Measurements from ENCODE around the gene NRK. TPM values are rescaled to one million over a fixed set of nuclear protein-coding genes. Genes with fewer than 3 reads are reported as not detected.
"Not testable (repeated sequence)": the region's sequence is repeated elsewhere in the genome, so short reads cannot be mapped to it uniquely, and the experiment has no call there.

NRK gene
- total RNA-seq, 2 experiments from 2014 or later: not detected

DNA sequence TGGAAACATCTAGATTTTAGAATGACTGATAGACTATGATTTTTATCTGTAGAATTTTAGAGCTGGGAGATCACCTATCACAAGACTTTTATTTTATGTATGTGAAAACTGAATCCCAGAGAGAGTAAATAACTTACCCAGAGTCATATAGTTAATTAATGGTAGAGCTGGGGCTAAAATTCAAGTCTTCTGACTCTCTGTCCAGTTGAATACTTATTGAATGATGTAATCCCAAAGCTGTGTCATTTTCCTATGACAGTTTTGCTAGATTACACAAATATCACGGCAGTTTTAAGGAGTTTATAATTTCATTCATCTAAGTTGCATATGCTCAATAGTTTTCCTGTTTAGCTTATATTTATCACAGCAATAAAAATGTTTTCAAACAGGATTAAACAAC, 6.7 kb downstream of the NRK start:
- DNase-seq (no peak), ATAC-seq (no peak)
- Mint-ChIP-seq H3K9me3 (ENCODE audit: low read depth) (no peaks in the 10 kb centered on the region), H3K27ac (no peak overlapping the region), H3K4me3 (no peak overlapping the region), H3K27me3 (no peaks in the 10 kb centered on the region), H3K4me1 (no peaks in the 10 kb centered on the region), H3K36me3 (ENCODE audit: low read depth) (no peaks in the 10 kb centered on the region)
- CTCF ChIA-PET: no interaction called here
- intact Hi-C loops (cut with DNase I, micrococcal nuclease): no loop called here
- POLR2A ChIA-PET: no interaction called here

DNA sequence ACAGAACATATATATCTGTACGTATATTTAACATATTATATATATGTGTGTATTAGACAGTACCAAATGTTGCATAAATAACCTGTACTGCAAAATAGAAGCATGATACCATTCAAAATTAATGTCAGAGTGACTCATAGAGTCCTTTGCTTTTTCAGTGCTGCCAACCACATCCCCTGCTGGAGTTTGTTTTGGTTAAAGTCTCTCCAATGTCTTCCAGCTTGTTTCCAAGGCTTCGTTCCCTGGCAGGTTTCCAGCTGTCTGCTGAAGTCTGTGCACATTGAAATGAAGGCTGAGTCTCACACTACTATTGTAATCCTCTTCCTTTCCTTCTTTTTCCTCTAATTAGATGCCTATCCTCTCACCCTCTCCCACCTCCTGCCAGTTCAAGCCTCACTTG, 14.9 kb downstream of the NRK start:
- Mint-ChIP-seq H3K27me3 (no peaks in the 10 kb centered on the region), H3K4me3 (no peak overlapping the region), H3K4me1 (no peaks in the 10 kb centered on the region), H3K27ac (no peak overlapping the region), H3K36me3 (ENCODE audit: low read depth) (no peaks in the 10 kb centered on the region), H3K9me3 (ENCODE audit: low read depth) (no peaks in the 10 kb centered on the region)
- POLR2A ChIA-PET: no interaction called here
- DNase-seq: no peak
- intact Hi-C loops (cut with DNase I, micrococcal nuclease): no loop called here
- CTCF ChIA-PET: interaction anchor here (0.6 kb wide), 1 partner anchor 8 kb away, joined by 3 read pairs; no protein-coding TSS in a partner anchor
- no peak for ATAC-seq

DNA sequence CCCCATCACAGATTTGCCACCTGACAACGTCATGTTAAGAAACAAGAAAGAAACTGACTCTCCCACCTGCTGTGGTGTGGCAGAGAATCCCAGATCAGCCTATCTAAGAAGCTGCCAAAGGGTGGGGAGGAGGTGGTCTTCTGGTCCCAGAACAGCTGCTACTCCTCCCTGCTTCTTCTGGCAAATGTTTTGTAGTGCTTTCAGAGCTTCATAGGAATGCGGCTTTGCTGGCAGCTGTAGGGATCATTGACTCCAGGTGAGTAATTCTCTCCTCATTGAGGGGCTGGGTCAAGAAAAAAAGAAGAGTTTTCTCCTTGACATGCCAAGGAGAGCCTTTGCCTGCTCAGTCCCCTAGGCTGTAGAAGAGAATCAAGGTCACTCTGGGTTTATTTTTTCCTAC, 23.3 kb downstream of the NRK start:
- Mint-ChIP-seq H3K36me3 (ENCODE audit: low read depth) (no peaks in the 10 kb centered on the region), H3K27ac (no peak overlapping the region), H3K4me3 (no peak overlapping the region), H3K9me3 (ENCODE audit: low read depth) (no peaks in the 10 kb centered on the region), H3K27me3 (no peaks in the 10 kb centered on the region), H3K4me1 (no peaks in the 10 kb centered on the region)
- no peak for DNase-seq
- ChIA-PET CTCF (interaction anchor here (0.7 kb wide), 1 partner anchor 9 kb away, joined by 3 read pairs; no protein-coding TSS in a partner anchor), POLR2A (no interaction called here)
- ATAC-seq: no peak
- intact Hi-C loops (cut with DNase I, micrococcal nuclease): no loop called here

DNA sequence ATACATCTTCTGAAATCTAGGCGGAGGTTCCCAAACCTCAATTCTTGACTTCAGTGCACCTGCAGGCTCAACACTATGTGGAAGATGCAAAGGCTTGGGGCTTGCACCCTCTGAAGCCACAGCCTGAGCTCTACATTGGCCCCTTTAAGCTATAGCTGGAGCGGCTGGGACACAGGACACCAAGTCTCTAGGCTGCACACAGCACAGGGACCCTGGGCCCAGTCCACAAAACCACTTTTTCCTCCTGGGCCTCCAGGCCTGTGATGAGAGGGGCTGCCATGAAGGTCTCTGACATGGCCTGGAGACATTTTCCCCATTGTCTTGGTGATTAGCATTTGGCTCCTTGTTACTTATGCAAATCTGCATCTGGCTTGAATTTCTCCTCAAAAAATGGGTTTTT, 27.8 kb downstream of the NRK start:
- intact Hi-C loops (cut with DNase I, micrococcal nuclease); POLR2A ChIA-PET; H3K9me3 Mint-ChIP-seq (ENCODE audit: low read depth); H3K36me3 Mint-ChIP-seq (ENCODE audit: low read depth); CTCF ChIA-PET; ATAC-seq; H3K27ac Mint-ChIP-seq; DNase-seq; H3K27me3 Mint-ChIP-seq; H3K4me3 Mint-ChIP-seq; H3K4me1 Mint-ChIP-seq: not testable (repeated sequence)

DNA sequence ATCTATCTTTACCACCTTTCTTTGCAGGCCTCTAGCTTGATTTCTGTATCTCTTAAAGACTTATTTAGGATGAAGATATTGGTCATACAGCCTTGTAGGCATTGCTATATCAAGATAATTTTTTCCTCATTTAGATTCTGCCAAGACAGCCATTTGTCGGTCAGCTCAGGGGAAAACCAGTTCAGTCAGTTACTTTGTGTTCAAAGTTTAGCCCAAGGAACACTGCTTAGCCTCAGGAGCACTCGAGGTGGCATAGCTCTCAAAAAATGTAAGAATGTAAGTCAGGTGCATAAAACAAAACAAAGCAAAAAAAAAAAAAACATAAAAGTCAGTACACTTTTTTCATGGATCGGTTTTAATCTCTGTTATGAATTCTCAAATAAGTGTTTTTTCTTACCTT, 43.4 kb downstream of the NRK start:
- ATAC-seq: no peak
- H3K4me1 Mint-ChIP-seq: no peaks in the 10 kb centered on the region
- intact Hi-C loops (cut with DNase I, micrococcal nuclease): no loop called here
- no peak overlapping the region for H3K4me3 Mint-ChIP-seq
- ChIA-PET POLR2A (no interaction called here), CTCF (no interaction called here)
- no peaks in the 10 kb centered on the region for H3K27me3 Mint-ChIP-seq
- no peak overlapping the region for H3K27ac Mint-ChIP-seq
- DNase-seq: no peak
- peaks cover 2% of the 10 kb centered on the region for H3K9me3 Mint-ChIP-seq (ENCODE audit: low read depth)
- H3K36me3 Mint-ChIP-seq (ENCODE audit: low read depth): no peaks in the 10 kb centered on the region

DNA sequence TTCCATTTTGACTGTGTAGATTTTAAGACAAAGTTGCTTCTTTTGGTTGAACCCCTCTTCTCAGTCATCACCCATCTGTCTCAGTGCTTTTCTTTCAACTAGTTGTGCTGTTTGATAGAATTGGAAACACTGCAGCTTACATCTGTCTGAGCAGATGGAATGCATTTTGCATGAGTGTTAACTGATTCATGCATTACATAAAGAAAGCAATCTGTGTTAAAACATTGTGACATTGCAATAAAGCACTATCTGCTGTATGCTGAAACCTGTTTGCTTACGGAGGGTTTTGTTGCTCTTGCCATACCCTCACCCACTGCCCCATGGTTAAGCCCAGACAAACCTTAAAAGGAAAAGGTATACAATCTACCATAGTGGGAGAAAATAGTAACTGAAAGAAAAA, 47.4 kb downstream of the NRK start:
- ChIA-PET CTCF (no interaction called here), POLR2A (no interaction called here)
- DNase-seq (no peak), ATAC-seq (no peak)
- no peaks in the 10 kb centered on the region for H3K27me3 Mint-ChIP-seq
- no peak overlapping the region for H3K27ac Mint-ChIP-seq
- peaks cover 2% of the 10 kb centered on the region for H3K9me3 Mint-ChIP-seq (ENCODE audit: low read depth)
- no peaks in the 10 kb centered on the region for H3K4me1 Mint-ChIP-seq
- H3K36me3 Mint-ChIP-seq (ENCODE audit: low read depth): no peaks in the 10 kb centered on the region
- no peak overlapping the region for H3K4me3 Mint-ChIP-seq
- intact Hi-C loops (cut with DNase I, micrococcal nuclease): no loop called here

DNA sequence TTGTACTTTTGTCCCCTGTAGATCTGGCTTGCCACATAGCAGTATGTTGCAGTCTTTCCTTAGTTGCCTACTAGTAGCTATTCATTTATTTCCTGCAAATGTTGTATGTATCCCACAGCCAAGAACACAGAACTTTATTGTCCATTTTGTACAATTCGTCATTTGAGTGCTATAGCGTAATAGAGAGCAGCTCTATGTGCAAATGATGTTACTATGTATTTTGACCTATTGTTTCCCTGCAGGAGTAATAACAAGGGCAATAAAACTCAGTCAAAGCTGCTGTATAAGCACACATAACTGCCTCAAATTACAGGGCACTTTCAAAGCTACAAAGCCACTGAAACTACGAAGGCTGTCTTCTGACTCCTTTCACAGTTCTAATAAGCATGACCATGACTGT, 48.1 kb downstream of the NRK start:
- CTCF ChIA-PET: no interaction called here
- Mint-ChIP-seq H3K36me3 (ENCODE audit: low read depth) (no peaks in the 10 kb centered on the region), H3K9me3 (ENCODE audit: low read depth) (peaks cover 2% of the 10 kb centered on the region), H3K27me3 (no peaks in the 10 kb centered on the region), H3K27ac (no peak overlapping the region), H3K4me3 (no peak overlapping the region), H3K4me1 (no peaks in the 10 kb centered on the region)
- POLR2A ChIA-PET: no interaction called here
- DNase-seq: no peak
- intact Hi-C loops (cut with DNase I, micrococcal nuclease): no loop called here
- ATAC-seq: no peak

DNA sequence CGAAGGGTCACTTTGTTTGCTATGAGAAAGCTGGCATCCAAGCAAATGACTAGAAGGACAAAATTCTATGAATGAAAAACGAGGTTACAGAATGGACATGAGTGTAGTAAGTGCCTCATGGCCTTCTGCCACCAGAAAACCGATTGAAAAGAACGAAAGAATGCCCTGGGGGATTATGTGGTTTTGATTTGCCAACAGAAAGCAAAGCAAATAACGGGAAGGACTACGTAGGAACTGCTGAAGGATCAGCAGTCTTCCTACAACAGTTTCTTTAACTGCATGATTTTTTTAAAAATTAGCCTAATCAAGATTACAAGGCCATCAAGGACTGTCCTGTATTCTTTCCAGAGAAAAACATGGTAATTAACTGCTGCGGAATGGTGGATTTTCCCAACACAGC, 50.6 kb downstream of the NRK start:
- H3K4me3 Mint-ChIP-seq: no peak overlapping the region
- intact Hi-C loops (cut with DNase I, micrococcal nuclease): no loop called here
- POLR2A ChIA-PET: no interaction called here
- H3K27ac Mint-ChIP-seq: no peak overlapping the region
- CTCF ChIA-PET: no interaction called here
- DNase-seq (no peak), ATAC-seq (no peak)
- H3K9me3 Mint-ChIP-seq (ENCODE audit: low read depth): peaks cover 2% of the 10 kb centered on the region
- H3K36me3 Mint-ChIP-seq (ENCODE audit: low read depth): no peaks in the 10 kb centered on the region
- H3K27me3 Mint-ChIP-seq: no peaks in the 10 kb centered on the region
- H3K4me1 Mint-ChIP-seq: no peaks in the 10 kb centered on the region

DNA sequence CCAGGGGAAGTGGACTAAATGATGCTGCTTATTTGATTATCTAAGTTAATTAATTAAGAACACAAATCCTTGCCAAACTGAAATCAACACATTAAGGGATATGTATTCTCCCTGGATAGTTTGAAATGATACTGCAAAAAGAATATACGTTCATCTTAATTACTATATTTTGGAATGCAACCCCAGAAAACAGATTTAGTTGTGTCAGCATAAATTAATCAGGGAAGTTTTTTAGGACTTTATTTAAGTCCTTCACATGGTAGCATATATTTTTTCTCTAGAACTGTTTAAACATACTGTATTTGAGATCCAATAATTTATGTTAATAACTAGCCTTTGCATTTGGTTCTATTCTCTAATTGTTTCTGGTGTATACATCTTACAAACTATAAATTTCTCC, 52.5 kb downstream of the NRK start:
- ChIA-PET POLR2A (no interaction called here), CTCF (no interaction called here)
- H3K4me3 Mint-ChIP-seq: no peak overlapping the region

DNA sequence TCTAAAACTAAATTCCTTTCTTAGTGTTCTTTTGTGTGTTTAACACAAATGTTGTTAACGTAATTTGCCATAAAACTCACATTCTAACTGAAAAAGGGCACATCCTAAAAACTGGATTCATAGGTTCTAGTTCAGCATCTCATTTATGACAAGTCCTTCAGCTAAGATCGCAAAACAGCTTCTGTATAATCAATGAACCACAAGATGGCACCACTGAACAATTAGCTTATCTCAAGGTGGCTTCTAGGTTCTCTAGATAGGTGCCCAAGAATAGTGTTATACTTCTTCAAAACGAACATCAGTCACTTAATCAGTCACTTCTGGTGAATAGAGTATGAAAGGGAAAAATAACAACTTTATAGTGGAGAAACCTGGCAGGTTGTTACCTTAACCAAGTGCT, 54.3 kb downstream of the NRK start:
- Mint-ChIP-seq H3K4me1 (no peaks in the 10 kb centered on the region), H3K27ac (no peak overlapping the region), H3K4me3 (no peak overlapping the region), H3K27me3 (no peaks in the 10 kb centered on the region), H3K9me3 (ENCODE audit: low read depth) (no peaks in the 10 kb centered on the region), H3K36me3 (ENCODE audit: low read depth) (no peaks in the 10 kb centered on the region)
- ChIA-PET CTCF (no interaction called here), POLR2A (no interaction called here)
- DNase-seq: no peak
- intact Hi-C loops (cut with DNase I, micrococcal nuclease): no loop called here
- ATAC-seq: no peak

More for the DNA sequence above, 52.5 kb downstream of the NRK start:
- no peaks in the 10 kb centered on the region for H3K27me3 Mint-ChIP-seq
- intact Hi-C loops (cut with DNase I, micrococcal nuclease): no loop called here
- DNase-seq (no peak), ATAC-seq (no peak)
- H3K9me3 Mint-ChIP-seq (ENCODE audit: low read depth): no peaks in the 10 kb centered on the region
- H3K36me3 Mint-ChIP-seq (ENCODE audit: low read depth): no peaks in the 10 kb centered on the region
- H3K4me1 Mint-ChIP-seq: no peaks in the 10 kb centered on the region
- H3K27ac Mint-ChIP-seq: no peak overlapping the region

DNA sequence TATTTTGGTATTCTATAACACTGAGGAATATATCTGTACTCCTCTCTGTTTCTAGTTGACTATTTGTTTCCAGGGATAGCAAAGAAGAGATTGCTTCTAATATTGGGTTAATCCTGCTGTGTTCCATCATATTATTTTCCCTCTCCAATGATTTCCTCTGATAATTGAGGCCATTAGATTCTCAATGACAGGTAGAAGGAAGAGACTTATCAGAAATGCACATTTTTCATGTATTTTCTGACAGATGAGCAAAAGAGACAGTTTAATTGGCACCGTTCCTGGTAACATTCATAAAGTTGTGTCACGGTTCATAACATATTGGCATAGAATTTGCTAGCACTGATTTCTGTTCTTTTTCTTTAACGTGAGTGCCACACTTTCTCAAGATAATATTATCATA, 58.2 kb downstream of the NRK start:
- ChIA-PET CTCF (no interaction called here), POLR2A (no interaction called here)
- Mint-ChIP-seq H3K9me3 (ENCODE audit: low read depth) (peaks cover 1% of the 10 kb centered on the region), H3K36me3 (ENCODE audit: low read depth) (no peaks in the 10 kb centered on the region), H3K27ac (no peak overlapping the region), H3K4me1 (no peaks in the 10 kb centered on the region), H3K4me3 (no peak overlapping the region), H3K27me3 (no peaks in the 10 kb centered on the region)
- DNase-seq (no peak), ATAC-seq (no peak)
- intact Hi-C loops (cut with DNase I, micrococcal nuclease): no loop called here

DNA sequence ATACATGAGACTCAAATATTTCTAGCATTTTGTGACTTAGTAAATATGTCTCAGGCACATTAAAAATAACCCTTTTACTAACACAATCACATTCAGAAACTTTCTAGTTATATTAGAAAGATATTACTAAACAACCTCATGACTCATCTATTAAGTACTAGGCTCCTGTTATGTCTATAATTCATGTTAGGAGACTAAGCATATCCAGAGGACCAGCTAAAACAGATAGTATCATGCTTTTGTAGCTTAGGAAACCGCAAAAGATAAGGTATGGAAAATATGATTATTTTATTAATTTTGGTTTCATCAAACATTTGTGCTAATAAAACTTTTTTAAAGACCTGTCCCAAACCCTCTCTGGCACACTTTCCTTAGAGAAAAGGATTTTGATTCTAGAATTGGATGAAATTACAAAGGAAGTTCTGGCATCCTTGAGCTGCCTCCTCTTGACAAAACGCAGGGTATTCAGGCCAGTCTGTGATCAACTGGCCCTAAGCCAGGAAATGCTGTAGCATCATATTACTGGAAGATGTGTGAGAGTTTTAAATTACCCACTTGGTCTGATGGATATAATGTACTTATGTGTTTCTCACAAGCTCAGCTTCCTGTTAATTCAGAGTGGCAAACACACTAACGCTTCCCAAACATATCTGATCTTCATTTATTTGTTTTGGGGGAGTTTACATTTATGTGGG, 60.4 kb downstream of the NRK start:
- peaks cover 1% of the 10 kb centered on the region for H3K9me3 Mint-ChIP-seq (ENCODE audit: low read depth)
- CTCF ChIA-PET: no interaction called here
- no peak overlapping the region for H3K4me3 Mint-ChIP-seq
- intact Hi-C loops (cut with DNase I, micrococcal nuclease): no loop called here
- no peak overlapping the region for H3K27ac Mint-ChIP-seq
- H3K4me1 Mint-ChIP-seq: no peaks in the 10 kb centered on the region
- POLR2A ChIA-PET: no interaction called here
- no peaks in the 10 kb centered on the region for H3K36me3 Mint-ChIP-seq (ENCODE audit: low read depth)
- ATAC-seq (no peak), DNase-seq (no peak)
- H3K27me3 Mint-ChIP-seq: no peaks in the 10 kb centered on the region

DNA sequence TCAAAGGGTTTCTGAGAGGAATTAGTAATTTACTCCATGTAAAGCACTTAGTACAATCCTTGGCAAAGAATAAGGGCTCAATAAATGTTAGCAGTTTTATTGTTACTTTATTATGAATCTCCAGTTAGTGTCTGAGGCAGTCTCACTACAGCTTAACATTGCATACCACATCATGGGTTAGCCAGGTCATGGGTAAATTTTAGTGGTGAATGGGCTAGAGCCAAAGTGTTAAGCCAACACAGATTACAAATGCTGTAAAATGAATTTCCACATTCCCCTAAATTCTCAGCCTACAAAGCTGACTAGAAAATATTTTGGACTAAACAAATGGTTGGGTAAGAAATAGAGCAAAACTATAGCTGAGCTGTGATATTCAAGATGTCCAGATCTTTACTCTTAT, 72.4 kb downstream of the NRK start:
- no peaks in the 10 kb centered on the region for H3K36me3 Mint-ChIP-seq (ENCODE audit: low read depth)
- no peak overlapping the region for H3K27ac Mint-ChIP-seq
- H3K4me1 Mint-ChIP-seq: no peaks in the 10 kb centered on the region
- POLR2A ChIA-PET: no interaction called here
- ATAC-seq (no peak), DNase-seq (no peak)
- intact Hi-C loops (cut with DNase I, micrococcal nuclease): no loop called here
- no peak overlapping the region for H3K4me3 Mint-ChIP-seq
- no peaks in the 10 kb centered on the region for H3K27me3 Mint-ChIP-seq
- CTCF ChIA-PET: no interaction called here
- no peaks in the 10 kb centered on the region for H3K9me3 Mint-ChIP-seq (ENCODE audit: low read depth)
